CD14-positive monocyte (primary cell): ENCODE data around the gene SAP30L. TPM values are rescaled to one million over a fixed set of nuclear protein-coding genes. Genes with fewer than 3 reads are reported as not detected.

Experiments used
- DNase-seq, 3 donors: peaks; one replicate each; pipeline ENCODE4 v3.0.0-alpha.2; 2011 to 2022
- H2AFZ ChIP-seq: 2 replicates; pipeline ENCODE4 v1.6.0; 2012; ENCODE audit warnings: mild to moderate bottlenecking, low read depth, low read length, inconsistent platforms; ENCODE audit not compliant: insufficient read depth, poor library complexity, severe bottlenecking
- H3K27ac ChIP-seq, 2 donors: 1 replicate in 1 of 2; 2 replicates in 1 of 2; pipeline ENCODE4 v1.5.1; 2012 to 2013; ENCODE audit warnings: low read length in 2 of 2, control low read depth in 1 of 2, inconsistent platforms in 1 of 2, low read depth in 1 of 2, mild to moderate bottlenecking in 1 of 2
- H3K27me3 ChIP-seq, 2 donors: one replicate each; pipeline versions ENCODE4 v1.6.0 to v1.6.1; 2011 to 2013; ENCODE audit warnings: low read length in 2 of 2; ENCODE audit not compliant: control insufficient read depth in 2 of 2, insufficient read depth in 2 of 2
- H3K36me3 ChIP-seq, 2 donors: replicated peaks in 1 of 2; 1 replicate in 1 of 2; 2 replicates in 1 of 2; pipeline versions ENCODE4 v1.5.1 to v1.6.1; 2012 to 2013; ENCODE audit warnings: low read length in 2 of 2, control low read depth in 1 of 2, inconsistent platforms in 1 of 2, mild to moderate bottlenecking in 1 of 2; ENCODE audit not compliant: insufficient read depth in 2 of 2, control insufficient read depth in 1 of 2
- H3K4me1 ChIP-seq, 2 donors: 1 replicate in 1 of 2; 2 replicates in 1 of 2; pipeline versions ENCODE4 v1.5.1 to v1.6.1; 2012 to 2013; ENCODE audit warnings: low read length in 2 of 2, control low read depth in 1 of 2, inconsistent platforms in 1 of 2, mild to moderate bottlenecking in 1 of 2, moderate library complexity in 1 of 2; ENCODE audit not compliant: insufficient read depth in 2 of 2, control insufficient read depth in 1 of 2
- H3K4me2 ChIP-seq: replicated peaks from 2 replicates; pipeline ENCODE3; 2012; ENCODE audit warnings: low read length, moderate library complexity, mild to moderate bottlenecking; ENCODE audit not compliant: poor library complexity, severe bottlenecking; ENCODE audit errors: extremely low read depth
- H3K4me3 ChIP-seq, 3 experiments: fragments of 200-600 bp in 1 of 3; sonication (generic) in 1 of 3; replicated peaks in 1 of 3; 1 replicate in 2 of 3; 2 replicates in 1 of 3; pipeline ENCODE4 v1.5.1; 2011 to 2013; ENCODE audit warnings: low read length in 3 of 3, mild to moderate bottlenecking in 3 of 3, control low read depth in 2 of 3, low read depth in 2 of 3, inconsistent platforms in 1 of 3, moderate library complexity in 1 of 3
- H3K79me2 ChIP-seq: 2 replicates; pipeline ENCODE4 v1.6.0; 2012; ENCODE audit warnings: mild to moderate bottlenecking, control low read depth, inconsistent platforms, low read length, moderate library complexity; ENCODE audit not compliant: insufficient read depth
- H3K9ac ChIP-seq: 2 replicates; pipeline ENCODE4 v1.6.0; 2017; ENCODE audit warnings: low read length, mild to moderate bottlenecking; ENCODE audit not compliant: insufficient read depth, poor library complexity, severe bottlenecking
- H3K9me3 ChIP-seq, 2 donors: replicated peaks in 1 of 2; 1 replicate in 1 of 2; 2 replicates in 1 of 2; pipeline versions ENCODE4 v1.5.1 to v1.6.1; 2012 to 2013; ENCODE audit warnings: low read length in 2 of 2, control low read depth in 1 of 2; ENCODE audit not compliant: control insufficient read depth in 1 of 2, insufficient read depth in 1 of 2
- H4K20me1 ChIP-seq: 2 replicates; pipeline ENCODE4 v1.6.0; 2012; ENCODE audit warnings: mild to moderate bottlenecking, low read length, control low read depth, moderate library complexity; ENCODE audit not compliant: insufficient read depth
- H3K27ac Mint-ChIP-seq, 7 donors: one replicate each; pipeline ENCODE4 v1.8.0; 2020; ENCODE audit warnings: mild to moderate bottlenecking in 7 of 7, mixed read lengths in 7 of 7, moderate library complexity in 6 of 7, inconsistent platforms in 2 of 7
- H3K27me3 Mint-ChIP-seq, 3 donors: one replicate each; pipeline ENCODE4 v1.8.0; 2021 to 2022; ENCODE audit warnings: low read depth in 3 of 3, mild to moderate bottlenecking in 3 of 3, mixed read lengths in 3 of 3, moderate library complexity in 3 of 3, inconsistent platforms in 1 of 3
- H3K36me3 Mint-ChIP-seq, 2 donors: one replicate each; pipeline ENCODE4 v1.8.0; 2020; ENCODE audit warnings: mixed read lengths in 2 of 2, inconsistent platforms in 1 of 2, mild to moderate bottlenecking in 1 of 2
- H3K4me1 Mint-ChIP-seq: one replicate; pipeline ENCODE4 v1.8.0; 2020; ENCODE audit warnings: mild to moderate bottlenecking, mixed read lengths
- H3K4me3 Mint-ChIP-seq, 2 donors: one replicate each; pipeline ENCODE4 v1.8.0; 2020; ENCODE audit warnings: mild to moderate bottlenecking in 2 of 2, mixed read lengths in 2 of 2, moderate library complexity in 1 of 2
- H3K9me3 Mint-ChIP-seq, 7 donors: one replicate each; pipeline ENCODE4 v1.8.0; 2020 to 2022; ENCODE audit warnings: mixed read lengths in 7 of 7, mild to moderate bottlenecking in 6 of 7, moderate library complexity in 6 of 7, inconsistent platforms in 2 of 7
- CTCF ChIP-seq: fragments of 200-600 bp; IDR thresholded peaks from one replicate; pipeline ENCODE4 v1.8.0; 2022; ENCODE audit warnings: antibody characterized with exemption, mild to moderate bottlenecking
- WGBS: methylation state at CpG from one replicate; pipeline ENCODE4 v1.1.5; 2013; ENCODE audit warnings: missing lambda C conversion rate; ENCODE audit not compliant: insufficient coverage; 5-methylcytosine and 5-hydroxymethylcytosine counted together
- intact Hi-C, 2 donors: fragments of 100-400 bp; cut with micrococcal nuclease; formaldehyde crosslinking; loops; one replicate each; pipeline versions ENCODE4 v1.15.0 to v1.15.1; 2023
- polyA plus RNA-seq, 3 donors: library from polyadenylated mRNA; depleted of rRNA in 1 of 3; unstranded in 2 of 3; stranded (reverse) in 1 of 3; fragments of 300-500 nt in 2 of 3; fragments of >200 nt in 1 of 3; fragmentation: Illumina TruSeq in 2 of 3; gene quantifications; 1 replicate in 2 of 3; 2 replicates in 1 of 3; pipeline ENCODE4 v1.2.3, GENCODE V29; 2012 to 2021

Gene SAP30L
- polyA plus RNA-seq, 3 donors, result 21.1 to 36.1 (median 29.4) TPM

- Histone ChIP-seq H3K27ac (no peak overlapping the region), H3K36me3 (no peaks in the 10 kb centered on the region), H3K79me2 (no peaks in the 10 kb centered on the region), H3K27me3 (peaks cover 0 to 7% of the 10 kb centered on the region in 2 donors), H4K20me1 (no peaks in the 10 kb centered on the region), H3K9me3 (no peaks in the 10 kb centered on the region), H3K9ac (no peak overlapping the region), H3K4me1 (no peaks in the 10 kb centered on the region), H3K4me3 (no peak overlapping the region), H3K4me2 (no peak overlapping the region), H2AFZ (no peak overlapping the region)
- no peak for DNase-seq
- 85% methylated on average over 8 of the region's 8 CpGs for WGBS
- intact Hi-C loops, result no loop called here
- no peak for TF ChIP-seq CTCF
- Mint-ChIP-seq H3K4me1 (no peaks in the 10 kb centered on the region), H3K36me3 (no peaks in the 10 kb centered on the region), H3K4me3 (no peak overlapping the region), H3K9me3 (peaks cover 0 to 5% (median 0%) of the 10 kb centered on the region in 7 donors), H3K27me3 (peaks cover 6 to 12% (median 7%) of the 10 kb centered on the region in 3 donors), H3K27ac (no peak overlapping the region)
Observed at GRCh38 chr5:154506049-154506715, 60.4 kb downstream of the SAP30L start.

- Mint-ChIP-seq H3K27me3 (peaks cover 4 to 7% (median 6%) of the 10 kb centered on the region in 3 donors), H3K4me1 (no peaks in the 10 kb centered on the region), H3K27ac (no peak overlapping the region), H3K36me3 (no peaks in the 10 kb centered on the region), H3K4me3 (no peak overlapping the region), H3K9me3 (peaks cover 0 to 4% (median 0%) of the 10 kb centered on the region in 7 donors)
- Histone ChIP-seq H2AFZ (no peak overlapping the region), H3K9me3 (no peaks in the 10 kb centered on the region), H3K4me1 (no peaks in the 10 kb centered on the region), H3K27ac (no peak overlapping the region), H3K4me2 (no peak overlapping the region), H3K79me2 (no peaks in the 10 kb centered on the region), H3K4me3 (no peak overlapping the region), H4K20me1 (no peaks in the 10 kb centered on the region), H3K36me3 (no peaks in the 10 kb centered on the region), H3K9ac (no peak overlapping the region), H3K27me3 (peaks cover 0 to 2% of the 10 kb centered on the region in 2 donors)
- 95% methylated on average over 11 of the region's 11 CpGs for WGBS
- intact Hi-C loops, result no loop called here
- no peak for TF ChIP-seq CTCF
- no peak for DNase-seq
Observed at GRCh38 chr5:154506716-154507080, 60.9 kb downstream of the SAP30L start.
